Endothelial cell of umbilical vein (primary cell): ENCODE data around the gene SOSTDC1.

ENCODE experiments used
- CTCF ChIP-seq, 2 donors: IDR thresholded peaks; 1 replicate in 1 of 2; 2 replicates in 1 of 2; pipeline ENCODE4 v1.5.1; 2011; ENCODE audit warnings: low read length in 2 of 2, mild to moderate bottlenecking in 2 of 2, moderate library complexity in 2 of 2, control low read depth in 1 of 2, inconsistent platforms in 1 of 2, low read depth in 1 of 2; ENCODE audit not compliant: insufficient read depth in 1 of 2; ENCODE audit errors: extremely low read depth in 1 of 2
- EZH2 ChIP-seq: IDR thresholded peaks from 2 replicates; pipeline ENCODE4 v1.6.1; 2012; ENCODE audit warnings: borderline replicate concordance, low read depth, mild to moderate bottlenecking, moderate library complexity, low read length, inconsistent platforms; ENCODE audit not compliant: severe bottlenecking
- GATA2 ChIP-seq: IDR thresholded peaks from 2 replicates; pipeline ENCODE4 v1.7.0; 2011; ENCODE audit warnings: low read depth, mild to moderate bottlenecking, moderate library complexity, mixed read lengths, low read length; ENCODE audit not compliant: insufficient read length, insufficient read depth
- JUN ChIP-seq: IDR thresholded peaks from 2 replicates; pipeline ENCODE4 v1.6.1; 2011; ENCODE audit warnings: borderline replicate concordance, low read depth; ENCODE audit not compliant: insufficient read length, insufficient read depth
- MAX ChIP-seq: IDR thresholded peaks from 2 replicates; pipeline ENCODE4 v1.6.1; 2011; ENCODE audit not compliant: insufficient read depth, insufficient read length
- MYC ChIP-seq: IDR thresholded peaks from one replicate; pipeline ENCODE4 v1.6.1; 2011; ENCODE audit warnings: mild to moderate bottlenecking, low read depth, low read length
- POLR2A ChIP-seq: IDR thresholded peaks from 2 replicates; pipeline ENCODE4 v1.6.1; 2012; ENCODE audit warnings: low read depth, mild to moderate bottlenecking, control low read depth, low read length
- POLR2AphosphoS5 ChIP-seq: IDR thresholded peaks from 2 replicates; pipeline ENCODE4 v1.6.1; 2012; ENCODE audit warnings: low read depth, mild to moderate bottlenecking, control low read depth, low read length, moderate library complexity; ENCODE audit not compliant: insufficient read depth

GRCh38 chr7:16493266-16493665, 27.7 kb upstream of the SOSTDC1 start:
- TF ChIP-seq CTCF (IDR thresholded peaks at IDR 0.05; ENCODE audit: extremely low read depth in 1 of 2, insufficient read depth in 1 of 2, low read depth in 1 of 2, low read length in 2 of 2), result no peak
- no peak for TF ChIP-seq POLR2AphosphoS5
- TF ChIP-seq EZH2, result no peak
- TF ChIP-seq GATA2, result no peak
- no peak for TF ChIP-seq MYC
- no peak for TF ChIP-seq POLR2A
- TF ChIP-seq MAX, result no peak
- TF ChIP-seq JUN, result no peak
